SK-N-SH (cell line): ENCODE results near the gene GATA2.

Source experiments
- CHD2 ChIP-seq: fragments of 150-350 bp; IDR thresholded peaks from 2 replicates; pipeline ENCODE4 v1.6.1; 2018; ENCODE audit warnings: low read length; ENCODE audit not compliant: partially characterized antibody
- ELF1 ChIP-seq: IDR thresholded peaks from 2 replicates; pipeline ENCODE4 v1.4.0; 2012
- EP300 ChIP-seq, 2 experiments: IDR thresholded peaks; 2 replicates each; pipeline versions ENCODE4 v1.4.0 to v1.6.1; 2012; ENCODE audit warnings: borderline replicate concordance in 1 of 2, low read depth in 1 of 2, low read length in 1 of 2
- EZH2phosphoT487 ChIP-seq: fragments of 200-600 bp; sonication (generic); IDR thresholded peaks from 2 replicates; pipeline ENCODE4 v1.6.1; 2017; ENCODE audit warnings: low read depth, mixed run types, mild to moderate bottlenecking, antibody characterized with exemption, moderate library complexity, borderline replicate concordance
- NFIC ChIP-seq: IDR thresholded peaks from 2 replicates; pipeline ENCODE4 v1.4.0; 2012; ENCODE audit warnings: borderline replicate concordance
- POLR2AphosphoS5 ChIP-seq: IDR thresholded peaks from 2 replicates; pipeline ENCODE4 v1.6.1; 2012; ENCODE audit warnings: low read depth, low read length
- RAD21 ChIP-seq: IDR thresholded peaks from 2 replicates; pipeline ENCODE4 v1.6.1; 2012; ENCODE audit warnings: mild to moderate bottlenecking, low read length
- RFX5 ChIP-seq: IDR thresholded peaks from 2 replicates; pipeline ENCODE4 v1.6.1; 2012; ENCODE audit warnings: mild to moderate bottlenecking, improper control_type of control experiment, low read length
- TCF12 ChIP-seq: IDR thresholded peaks from 2 replicates; pipeline ENCODE4 v1.4.0; 2012
- TF ChIP-seq, protein P1 (sequence below): fragments of 200-600 bp; sonication (generic); IDR thresholded peaks from 2 replicates; pipeline ENCODE4 v1.6.1; 2017; ENCODE audit warnings: antibody characterized with exemption, mild to moderate bottlenecking, moderate library complexity
- TF ChIP-seq, protein P2 (sequence below): IDR thresholded peaks from 2 replicates; pipeline ENCODE4 v1.4.0; 2012; ENCODE audit warnings: low read depth

DNA sequence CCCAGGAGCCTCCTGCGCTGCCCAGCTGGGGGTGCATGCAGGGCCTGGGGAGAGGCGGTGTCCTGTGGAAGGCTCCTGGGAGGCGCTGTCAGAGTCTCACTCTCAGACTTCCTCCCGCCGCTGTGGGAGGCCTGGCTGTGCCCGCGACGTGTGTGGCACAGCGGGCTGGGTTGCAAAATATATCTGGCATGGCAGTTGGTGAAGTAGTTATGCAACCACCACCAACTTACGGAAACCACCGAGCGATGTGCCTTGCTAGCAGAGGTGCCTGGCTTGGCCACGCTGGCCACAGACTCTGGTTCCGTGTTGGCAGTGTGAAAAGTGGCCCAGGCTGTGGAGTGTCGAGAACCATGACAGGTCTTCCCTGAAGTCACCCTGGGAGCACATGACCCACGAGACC, 30.6 kb upstream of the GATA2 start:
- TF ChIP-seq NFIC (no peak), ELF1 (no peak), TCF12 (no peak), POLR2AphosphoS5 (no peak), RAD21 (no peak), EP300 (IDR thresholded peaks at IDR 0.05; ENCODE audit: borderline replicate concordance in 1 of 2, low read depth in 1 of 2, low read length in 1 of 2) (no peak), EZH2phosphoT487 (no peak), RFX5 (no peak), CHD2 (no peak)
- TF ChIP-seq, protein P1, sequence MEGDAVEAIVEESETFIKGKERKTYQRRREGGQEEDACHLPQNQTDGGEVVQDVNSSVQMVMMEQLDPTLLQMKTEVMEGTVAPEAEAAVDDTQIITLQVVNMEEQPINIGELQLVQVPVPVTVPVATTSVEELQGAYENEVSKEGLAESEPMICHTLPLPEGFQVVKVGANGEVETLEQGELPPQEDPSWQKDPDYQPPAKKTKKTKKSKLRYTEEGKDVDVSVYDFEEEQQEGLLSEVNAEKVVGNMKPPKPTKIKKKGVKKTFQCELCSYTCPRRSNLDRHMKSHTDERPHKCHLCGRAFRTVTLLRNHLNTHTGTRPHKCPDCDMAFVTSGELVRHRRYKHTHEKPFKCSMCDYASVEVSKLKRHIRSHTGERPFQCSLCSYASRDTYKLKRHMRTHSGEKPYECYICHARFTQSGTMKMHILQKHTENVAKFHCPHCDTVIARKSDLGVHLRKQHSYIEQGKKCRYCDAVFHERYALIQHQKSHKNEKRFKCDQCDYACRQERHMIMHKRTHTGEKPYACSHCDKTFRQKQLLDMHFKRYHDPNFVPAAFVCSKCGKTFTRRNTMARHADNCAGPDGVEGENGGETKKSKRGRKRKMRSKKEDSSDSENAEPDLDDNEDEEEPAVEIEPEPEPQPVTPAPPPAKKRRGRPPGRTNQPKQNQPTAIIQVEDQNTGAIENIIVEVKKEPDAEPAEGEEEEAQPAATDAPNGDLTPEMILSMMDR, result no peak
- TF ChIP-seq, protein P2, sequence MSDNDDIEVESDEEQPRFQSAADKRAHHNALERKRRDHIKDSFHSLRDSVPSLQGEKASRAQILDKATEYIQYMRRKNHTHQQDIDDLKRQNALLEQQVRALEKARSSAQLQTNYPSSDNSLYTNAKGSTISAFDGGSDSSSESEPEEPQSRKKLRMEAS, result no peak
